HCT116 (cell line): Measurements from ENCODE around the gene GLS2. TPM values are rescaled to one million over a fixed set of nuclear protein-coding genes. Genes with fewer than 3 reads are reported as not detected.

Experiments used
- ATAC-seq: fragments of 200-7000 bp; cut with Tn5 transposase; 2 replicates; pipeline ENCODE4 v1.9.1; 2020; ENCODE audit warnings: mild to moderate bottlenecking, moderate library complexity
- BruUV-seq: library from RNA; stranded (reverse); fragments of 400-500 nt; replicated peaks from 2 replicates; lab custom pipeline; 2021; lab: Mats Ljungman, UMichigan
- CTCF ChIA-PET: fragments of 300-600 bp; sonication (Branson Sonifier 250); formaldehyde crosslinking; loops from one replicate; lab custom pipeline; 2021; ENCODE audit warnings: antibody characterized with exemption; lab: Charles Lee
- POLR2A ChIA-PET: fragments of 300-600, 350-600 bp; sonication (Branson Sonifier 250); formaldehyde crosslinking; loops from one replicate; lab custom pipeline; 2021; ENCODE audit warnings: antibody characterized with exemption; lab: Charles Lee
- RAD21 ChIA-PET, 2 experiments: fragments of 300-600 bp; sonication (Branson Sonifier 250); formaldehyde crosslinking; loops; one replicate each; lab custom pipeline; 2023; ENCODE audit warnings: low total read pairs in 2 of 2; ENCODE audit not compliant: uncharacterized antibody in 2 of 2, unreplicated experiment in 2 of 2, low non-redundant PET in 1 of 2; lab: Charles Lee
- DNase-seq: peaks from one replicate; pipeline ENCODE4 v3.0.0-alpha.2; 2010; ENCODE audit warnings: low read depth, low spot score
- H2AFZ ChIP-seq: fragments of 200-600 bp; shearing (Covaris generic), sonication (generic); 2 replicates; pipeline ENCODE4 v1.6.1; 2017; ENCODE audit warnings: low read depth, mixed run types, mixed read lengths, antibody characterized with exemption, low read length; ENCODE audit not compliant: poor library complexity, severe bottlenecking
- H3K27ac ChIP-seq: 2 replicates; pipeline ENCODE4 v1.5.1; 2012; ENCODE audit warnings: low read depth, low read length
- H3K27me3 ChIP-seq: fragments of 200-600 bp; sonication (generic); 2 replicates; pipeline ENCODE4 v1.6.1; 2016; ENCODE audit warnings: mixed run types, low read length, mixed read lengths; ENCODE audit not compliant: insufficient read depth
- H3K36me3 ChIP-seq, 2 experiments: fragments of 200-500 bp in 1 of 2; fragments of 200-600 bp in 1 of 2; sonication (Bioruptor generic) in 1 of 2; sonication (generic) in 1 of 2; 2 replicates each; pipeline versions ENCODE4 v1.5.1 to v1.6.1; 2014 to 2016; ENCODE audit warnings: low read length in 2 of 2, inconsistent platforms in 1 of 2, mixed read lengths in 1 of 2, mixed run types in 1 of 2; ENCODE audit not compliant: insufficient read depth in 2 of 2, control insufficient read depth in 1 of 2
- H3K4me1 ChIP-seq, 2 experiments: fragments of 200-600 bp in 1 of 2; sonication (generic) in 1 of 2; 2 replicates each; pipeline versions ENCODE4 v1.5.1 to v1.6.1; 2012 to 2017; ENCODE audit warnings: low read length in 2 of 2, inconsistent platforms in 1 of 2, mild to moderate bottlenecking in 1 of 2, mixed read lengths in 1 of 2, mixed run types in 1 of 2, moderate library complexity in 1 of 2; ENCODE audit not compliant: insufficient read depth in 2 of 2, control insufficient read depth in 1 of 2
- H3K4me2 ChIP-seq: fragments of 200-600 bp; sonication (generic); 2 replicates; pipeline ENCODE4 v1.6.1; 2017; ENCODE audit warnings: mixed run types, low read length, mixed read lengths
- H3K4me3 ChIP-seq, 2 experiments: fragments of 200-600 bp in 1 of 2; sonication (generic) in 1 of 2; replicated peaks in 1 of 2; 2 replicates each; pipeline ENCODE4 v1.5.1; 2011 to 2016; ENCODE audit warnings: low read length in 2 of 2, control low read depth in 1 of 2, low read depth in 1 of 2, mild to moderate bottlenecking in 1 of 2, mixed read lengths in 1 of 2, mixed run types in 1 of 2
- H3K79me2 ChIP-seq: fragments of 200-600 bp; sonication (generic); 2 replicates; pipeline ENCODE4 v1.6.1; 2017; ENCODE audit warnings: mild to moderate bottlenecking, mixed run types, low read length, moderate library complexity, mixed read lengths; ENCODE audit not compliant: insufficient read depth
- H3K9ac ChIP-seq: fragments of 200-600 bp; sonication (generic); 2 replicates; pipeline ENCODE4 v1.6.1; 2016; ENCODE audit warnings: low read length, mixed read lengths
- H3K9me2 ChIP-seq: fragments of 200-600 bp; sonication (generic), shearing (Covaris generic); 2 replicates; pipeline ENCODE4 v1.6.1; 2017; ENCODE audit warnings: mixed run types, mild to moderate bottlenecking, moderate library complexity; ENCODE audit not compliant: insufficient read depth
- H3K9me3 ChIP-seq, 2 experiments: fragments of 200-500 bp in 1 of 2; fragments of 200-600 bp in 1 of 2; sonication (Bioruptor generic) in 1 of 2; sonication (generic) in 1 of 2; 2 replicates each; pipeline ENCODE4 v1.6.1; 2014 to 2017; ENCODE audit warnings: low read length in 2 of 2, mixed read lengths in 2 of 2, inconsistent platforms in 1 of 2, low read depth in 1 of 2, mild to moderate bottlenecking in 1 of 2, mixed run types in 1 of 2, moderate library complexity in 1 of 2; ENCODE audit not compliant: control insufficient read depth in 1 of 2, insufficient read depth in 1 of 2
- H4K20me1 ChIP-seq: fragments of 200-600 bp; sonication (generic), shearing (Covaris generic); 2 replicates; pipeline ENCODE4 v1.6.1; 2017; ENCODE audit warnings: mixed run types, mild to moderate bottlenecking, moderate library complexity; ENCODE audit not compliant: insufficient read depth
- EZH2phosphoT487 ChIP-seq: fragments of 200-600 bp; IDR thresholded peaks from 2 replicates; pipeline ENCODE4 v1.6.1; 2018; ENCODE audit warnings: antibody characterized with exemption, borderline replicate concordance
- MAX ChIP-seq: IDR thresholded peaks from 2 replicates; pipeline ENCODE4 v1.6.1; 2012
- POLR2A ChIP-seq: IDR thresholded peaks from 2 replicates; pipeline ENCODE4 v1.7.0; 2011; ENCODE audit warnings: borderline replicate concordance; ENCODE audit not compliant: insufficient read depth, insufficient read length; ENCODE audit errors: extremely low read depth
- POLR2AphosphoS5 ChIP-seq: IDR thresholded peaks from 2 replicates; pipeline ENCODE4 v1.6.1; 2011; ENCODE audit warnings: mild to moderate bottlenecking, low read depth, low read length, moderate library complexity
- SP1 ChIP-seq: IDR thresholded peaks from 2 replicates; pipeline ENCODE4 v1.6.1; 2012; ENCODE audit warnings: low read depth
- TCF7L2 ChIP-seq: IDR thresholded peaks from 2 replicates; pipeline ENCODE4 v1.7.0; 2011; ENCODE audit warnings: borderline replicate concordance, inconsistent platforms; ENCODE audit not compliant: insufficient read depth, insufficient read length; ENCODE audit errors: extremely low read depth
- ZBTB33 ChIP-seq: IDR thresholded peaks from 2 replicates; pipeline ENCODE4 v1.6.1; 2011; ENCODE audit warnings: mild to moderate bottlenecking, low read length, moderate library complexity; ENCODE audit not compliant: insufficient replicate concordance; ENCODE audit errors: extremely low read depth
- intact Hi-C: fragments of 100-400 bp; cut with micrococcal nuclease; formaldehyde crosslinking; loops from 2 replicates; pipeline ENCODE4 v1.10.0; 2022
- total RNA-seq: library from RNA; stranded (reverse); gene quantifications from one replicate; pipeline ENCODE4 v1.2.1, GENCODE V29; 2021; ENCODE audit not compliant: unreplicated experiment

The GLS2 gene
- total RNA-seq, 1 experiment from 2014 or later = not detected

GRCh38 chr12:56476143-56476542 is 11.8 kb downstream of the GLS2 start:
- Histone ChIP-seq H3K4me3 (no peak overlapping the region), H3K9me2 (no peaks in the 10 kb centered on the region), H3K9ac (no peak overlapping the region), H3K4me1 (peaks cover 0 to 10% of the 10 kb centered on the region in 2 experiments; a peak in 1 of 4 replicates), H3K9me3 (no peaks in the 10 kb centered on the region), H3K36me3 (peaks cover 0 to 4% of the 10 kb centered on the region in 2 experiments; a peak in 1 of 4 replicates), H3K27me3 (no peaks in the 10 kb centered on the region), H2AFZ (no peak overlapping the region), H3K4me2 (no peak overlapping the region), H3K27ac (no peak overlapping the region), H3K79me2 (peaks cover 7% of the 10 kb centered on the region; the same call in 1 of the 2 replicates), H4K20me1 (no peaks in the 10 kb centered on the region)
- DNase-seq = no peak
- ChIA-PET POLR2A (no interaction called here), CTCF (no interaction called here), RAD21 (interaction anchor here in 1 of 2 experiments (0.7 kb wide), 1 partner anchor 101 kb away, joined by 3 read pairs; no protein-coding TSS in a partner anchor)
- TF ChIP-seq MAX (no peak), EZH2phosphoT487 (no peak), ZBTB33 (no peak), TCF7L2 (no peak)
- ATAC-seq = no peak
- intact Hi-C loops = no loop called here
- no TSS peak for BruUV-seq

- H3K9me3 ChIP-seq = no peaks in the 10 kb centered on the region
- RAD21 ChIA-PET = no interaction called here
- H3K9me2 ChIP-seq = no peaks in the 10 kb centered on the region
- no peak for ATAC-seq
- peaks cover 24% of the 10 kb centered on the region for H3K79me2 ChIP-seq
- H2AFZ ChIP-seq = no peak overlapping the region
- TF ChIP-seq ZBTB33 = no peak
- TF ChIP-seq POLR2AphosphoS5 = no peak
- no peak for TF ChIP-seq SP1
- TF ChIP-seq POLR2A = no peak
- TF ChIP-seq, all 23 proteins: peak for 0
- Histone ChIP-seq H3K36me3 (peaks cover 0 to 17% of the 10 kb centered on the region in 2 experiments; a peak in 2 of 4 replicates), H3K4me3 (no peak overlapping the region), H3K4me2 (no peak overlapping the region), H3K4me1 (peaks cover 0 to 5% of the 10 kb centered on the region in 2 experiments; a peak in 2 of 4 replicates), H3K27ac (no peak overlapping the region), H3K9ac (no peak overlapping the region), H3K27me3 (no peaks in the 10 kb centered on the region), H4K20me1 (no peaks in the 10 kb centered on the region)
- DNase-seq = no peak
- POLR2A ChIA-PET = interaction anchor here (1.0 kb wide), 1 partner anchor 16 kb away, joined by 3 read pairs; no protein-coding TSS in a partner anchor
- BruUV-seq = no TSS peak
- intact Hi-C loops = no loop called here
- CTCF ChIA-PET = no interaction called here
These were observed 13.6 kb downstream of the GLS2 start for GRCh38 chr12:56474389-56474788.
